ENCODE measurements around the gene CACNA1E.

CACNA1E gene
- long read RNA-seq, donor 1: 0 reads
- long read RNA-seq, donor 2: 0 reads
- long read RNA-seq, donor 3: 0 reads
- long read RNA-seq, donor 4: 0 reads
- long read RNA-seq, donor 5: 0 reads
- long read RNA-seq, donor 6: 0 reads
- long read RNA-seq, donor 7: 0 reads
- long read RNA-seq, donor 8: 0 reads

- no peak for DNase-seq
These were observed at the start of gene CACNA1E for GRCh38 chr1:181483285-181484195. Gene CACNA1E (plus strand): TSS chr1:181483517. CDS start chr1:181483745, 228 bp downstream.

GRCh38 chr1:181433931-181434330 is 49.4 kb upstream of the CACNA1E start:
- DNase-seq: no peak

- no peak for DNase-seq
These were observed 45.3 kb upstream of the CACNA1E start for GRCh38 chr1:181438013-181438412.

- no peak for DNase-seq
These were observed 42.8 kb upstream of the CACNA1E start for GRCh38 chr1:181440510-181440909.

GRCh38 chr1:181442181-181442525 is 41.2 kb upstream of the CACNA1E start:
- no peak for DNase-seq

- no peak for DNase-seq
These were observed 40.0 kb upstream of the CACNA1E start for GRCh38 chr1:181443231-181443853.

- DNase-seq: no peak
These were observed 37.9 kb upstream of the CACNA1E start for GRCh38 chr1:181445436-181445835.

GRCh38 chr1:181448461-181448860 is 34.9 kb upstream of the CACNA1E start:
- DNase-seq: no peak

GRCh38 chr1:181451661-181452230 is 31.6 kb upstream of the CACNA1E start:
- no peak for DNase-seq

- no peak for DNase-seq
These were observed 30.6 kb upstream of the CACNA1E start for GRCh38 chr1:181452746-181453145.

GRCh38 chr1:181453541-181454201 is 29.6 kb upstream of the CACNA1E start:
- DNase-seq: no peak

- DNase-seq: no peak
These were observed 26.8 kb upstream of the CACNA1E start for GRCh38 chr1:181456551-181456950.

GRCh38 chr1:181458419-181458818 is 24.9 kb upstream of the CACNA1E start:
- DNase-seq: no peak

GRCh38 chr1:181459067-181459466 is 24.2 kb upstream of the CACNA1E start:
- DNase-seq: no peak

- no peak for DNase-seq
These were observed 13.5 kb upstream of the CACNA1E start for GRCh38 chr1:181469829-181470228.

- DNase-seq: no peak
These were observed 7.7 kb upstream of the CACNA1E start for GRCh38 chr1:181475580-181475979.

GRCh38 chr1:181476581-181476980 is 6.7 kb upstream of the CACNA1E start:
- no peak for DNase-seq

- DNase-seq: no peak
These were observed 5.0 kb upstream of the CACNA1E start for GRCh38 chr1:181478306-181478705.

- peak; percentile 25 for DNase-seq
These were observed 4.1 kb upstream of the CACNA1E start for GRCh38 chr1:181479137-181479745.

GRCh38 chr1:181482001-181482430 is 1.3 kb upstream of the CACNA1E start:
- DNase-seq: peak; percentile 18

GRCh38 chr1:181482521-181483284 is 614 bp upstream of the CACNA1E start:
- peak; percentile 64 for DNase-seq
